HL-60 (cell line): ENCODE data around the gene STEAP3.

ENCODE experiments used
- POLR2AphosphoS5 ChIP-seq: IDR thresholded peaks from 2 replicates; pipeline ENCODE4 v1.6.1; 2012; ENCODE audit warnings: low read depth
- SPI1 ChIP-seq: IDR thresholded peaks from 2 replicates; pipeline ENCODE4 v1.6.1; 2012; ENCODE audit warnings: low read depth, mild to moderate bottlenecking, borderline replicate concordance
- TF ChIP-seq, protein P1 (sequence below): IDR thresholded peaks from one replicate; pipeline ENCODE4 v1.5.1; 2011; ENCODE audit warnings: low read length, control low read depth, inconsistent platforms; ENCODE audit not compliant: insufficient read depth
- TF ChIP-seq, protein P2 (sequence below): IDR thresholded peaks from 2 replicates; pipeline ENCODE4 v1.6.1; 2012; ENCODE audit warnings: low read depth; ENCODE audit not compliant: insufficient replicate concordance

DNA sequence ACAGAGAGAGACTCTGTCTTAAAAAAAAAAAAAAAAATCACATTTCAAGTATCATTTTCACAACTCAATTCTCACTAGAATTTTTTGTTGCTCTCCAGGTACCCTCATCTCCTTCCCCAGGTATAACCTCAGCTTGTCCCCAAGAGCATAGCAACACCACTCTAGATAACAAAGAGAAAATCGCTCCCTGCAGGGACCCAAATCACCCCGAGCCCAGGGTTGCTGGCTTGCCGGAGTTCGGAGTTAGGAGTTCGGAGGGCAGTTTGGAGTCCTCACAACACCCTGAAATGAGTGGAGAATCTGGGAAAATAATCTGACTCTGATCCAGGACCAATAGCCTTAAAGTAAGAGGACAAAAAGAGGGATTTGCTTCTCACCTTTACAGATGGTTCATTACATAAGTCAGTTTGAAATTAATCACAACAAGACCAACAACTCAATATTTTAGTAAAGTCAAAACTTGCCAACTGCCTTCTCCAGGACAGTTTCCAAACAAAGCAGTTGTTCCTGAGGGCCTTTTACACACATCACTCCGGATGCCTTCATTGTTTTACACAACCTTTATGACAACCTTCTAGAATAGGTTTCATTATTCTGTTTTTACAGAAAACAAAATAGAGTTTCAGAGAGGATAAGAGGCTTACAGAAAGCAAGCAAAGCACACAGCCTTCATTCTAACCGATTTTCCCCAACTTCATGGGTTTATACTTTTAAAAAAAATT lies 83.9 kb downstream of the STEAP3 start:
- TF ChIP-seq, protein P1, sequence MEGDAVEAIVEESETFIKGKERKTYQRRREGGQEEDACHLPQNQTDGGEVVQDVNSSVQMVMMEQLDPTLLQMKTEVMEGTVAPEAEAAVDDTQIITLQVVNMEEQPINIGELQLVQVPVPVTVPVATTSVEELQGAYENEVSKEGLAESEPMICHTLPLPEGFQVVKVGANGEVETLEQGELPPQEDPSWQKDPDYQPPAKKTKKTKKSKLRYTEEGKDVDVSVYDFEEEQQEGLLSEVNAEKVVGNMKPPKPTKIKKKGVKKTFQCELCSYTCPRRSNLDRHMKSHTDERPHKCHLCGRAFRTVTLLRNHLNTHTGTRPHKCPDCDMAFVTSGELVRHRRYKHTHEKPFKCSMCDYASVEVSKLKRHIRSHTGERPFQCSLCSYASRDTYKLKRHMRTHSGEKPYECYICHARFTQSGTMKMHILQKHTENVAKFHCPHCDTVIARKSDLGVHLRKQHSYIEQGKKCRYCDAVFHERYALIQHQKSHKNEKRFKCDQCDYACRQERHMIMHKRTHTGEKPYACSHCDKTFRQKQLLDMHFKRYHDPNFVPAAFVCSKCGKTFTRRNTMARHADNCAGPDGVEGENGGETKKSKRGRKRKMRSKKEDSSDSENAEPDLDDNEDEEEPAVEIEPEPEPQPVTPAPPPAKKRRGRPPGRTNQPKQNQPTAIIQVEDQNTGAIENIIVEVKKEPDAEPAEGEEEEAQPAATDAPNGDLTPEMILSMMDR, result no peak
- TF ChIP-seq, protein P2, sequence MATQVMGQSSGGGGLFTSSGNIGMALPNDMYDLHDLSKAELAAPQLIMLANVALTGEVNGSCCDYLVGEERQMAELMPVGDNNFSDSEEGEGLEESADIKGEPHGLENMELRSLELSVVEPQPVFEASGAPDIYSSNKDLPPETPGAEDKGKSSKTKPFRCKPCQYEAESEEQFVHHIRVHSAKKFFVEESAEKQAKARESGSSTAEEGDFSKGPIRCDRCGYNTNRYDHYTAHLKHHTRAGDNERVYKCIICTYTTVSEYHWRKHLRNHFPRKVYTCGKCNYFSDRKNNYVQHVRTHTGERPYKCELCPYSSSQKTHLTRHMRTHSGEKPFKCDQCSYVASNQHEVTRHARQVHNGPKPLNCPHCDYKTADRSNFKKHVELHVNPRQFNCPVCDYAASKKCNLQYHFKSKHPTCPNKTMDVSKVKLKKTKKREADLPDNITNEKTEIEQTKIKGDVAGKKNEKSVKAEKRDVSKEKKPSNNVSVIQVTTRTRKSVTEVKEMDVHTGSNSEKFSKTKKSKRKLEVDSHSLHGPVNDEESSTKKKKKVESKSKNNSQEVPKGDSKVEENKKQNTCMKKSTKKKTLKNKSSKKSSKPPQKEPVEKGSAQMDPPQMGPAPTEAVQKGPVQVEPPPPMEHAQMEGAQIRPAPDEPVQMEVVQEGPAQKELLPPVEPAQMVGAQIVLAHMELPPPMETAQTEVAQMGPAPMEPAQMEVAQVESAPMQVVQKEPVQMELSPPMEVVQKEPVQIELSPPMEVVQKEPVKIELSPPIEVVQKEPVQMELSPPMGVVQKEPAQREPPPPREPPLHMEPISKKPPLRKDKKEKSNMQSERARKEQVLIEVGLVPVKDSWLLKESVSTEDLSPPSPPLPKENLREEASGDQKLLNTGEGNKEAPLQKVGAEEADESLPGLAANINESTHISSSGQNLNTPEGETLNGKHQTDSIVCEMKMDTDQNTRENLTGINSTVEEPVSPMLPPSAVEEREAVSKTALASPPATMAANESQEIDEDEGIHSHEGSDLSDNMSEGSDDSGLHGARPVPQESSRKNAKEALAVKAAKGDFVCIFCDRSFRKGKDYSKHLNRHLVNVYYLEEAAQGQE, result no peak
- TF ChIP-seq SPI1 (no peak), POLR2AphosphoS5 (no peak)
